Measurements from ENCODE around the gene STAC.

Gene STAC

GRCh38 chr3:36411587-36411986 lies 31.3 kb downstream of the STAC start:
- TF ChIP-seq POLR2AphosphoS5 (IDR thresholded peaks at IDR 0.05; ENCODE audit: low read depth) (no peak), SPI1 (IDR thresholded peaks at IDR 0.05; ENCODE audit: borderline replicate concordance, low read depth) (no peak), GABPA (IDR thresholded peaks at IDR 0.05; ENCODE audit: low read depth) (no peak)
- TF ChIP-seq, protein P1, sequence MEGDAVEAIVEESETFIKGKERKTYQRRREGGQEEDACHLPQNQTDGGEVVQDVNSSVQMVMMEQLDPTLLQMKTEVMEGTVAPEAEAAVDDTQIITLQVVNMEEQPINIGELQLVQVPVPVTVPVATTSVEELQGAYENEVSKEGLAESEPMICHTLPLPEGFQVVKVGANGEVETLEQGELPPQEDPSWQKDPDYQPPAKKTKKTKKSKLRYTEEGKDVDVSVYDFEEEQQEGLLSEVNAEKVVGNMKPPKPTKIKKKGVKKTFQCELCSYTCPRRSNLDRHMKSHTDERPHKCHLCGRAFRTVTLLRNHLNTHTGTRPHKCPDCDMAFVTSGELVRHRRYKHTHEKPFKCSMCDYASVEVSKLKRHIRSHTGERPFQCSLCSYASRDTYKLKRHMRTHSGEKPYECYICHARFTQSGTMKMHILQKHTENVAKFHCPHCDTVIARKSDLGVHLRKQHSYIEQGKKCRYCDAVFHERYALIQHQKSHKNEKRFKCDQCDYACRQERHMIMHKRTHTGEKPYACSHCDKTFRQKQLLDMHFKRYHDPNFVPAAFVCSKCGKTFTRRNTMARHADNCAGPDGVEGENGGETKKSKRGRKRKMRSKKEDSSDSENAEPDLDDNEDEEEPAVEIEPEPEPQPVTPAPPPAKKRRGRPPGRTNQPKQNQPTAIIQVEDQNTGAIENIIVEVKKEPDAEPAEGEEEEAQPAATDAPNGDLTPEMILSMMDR (IDR thresholded peaks at IDR 0.05; ENCODE audit: insufficient read depth, low read length), result no peak
- TF ChIP-seq, protein P2, sequence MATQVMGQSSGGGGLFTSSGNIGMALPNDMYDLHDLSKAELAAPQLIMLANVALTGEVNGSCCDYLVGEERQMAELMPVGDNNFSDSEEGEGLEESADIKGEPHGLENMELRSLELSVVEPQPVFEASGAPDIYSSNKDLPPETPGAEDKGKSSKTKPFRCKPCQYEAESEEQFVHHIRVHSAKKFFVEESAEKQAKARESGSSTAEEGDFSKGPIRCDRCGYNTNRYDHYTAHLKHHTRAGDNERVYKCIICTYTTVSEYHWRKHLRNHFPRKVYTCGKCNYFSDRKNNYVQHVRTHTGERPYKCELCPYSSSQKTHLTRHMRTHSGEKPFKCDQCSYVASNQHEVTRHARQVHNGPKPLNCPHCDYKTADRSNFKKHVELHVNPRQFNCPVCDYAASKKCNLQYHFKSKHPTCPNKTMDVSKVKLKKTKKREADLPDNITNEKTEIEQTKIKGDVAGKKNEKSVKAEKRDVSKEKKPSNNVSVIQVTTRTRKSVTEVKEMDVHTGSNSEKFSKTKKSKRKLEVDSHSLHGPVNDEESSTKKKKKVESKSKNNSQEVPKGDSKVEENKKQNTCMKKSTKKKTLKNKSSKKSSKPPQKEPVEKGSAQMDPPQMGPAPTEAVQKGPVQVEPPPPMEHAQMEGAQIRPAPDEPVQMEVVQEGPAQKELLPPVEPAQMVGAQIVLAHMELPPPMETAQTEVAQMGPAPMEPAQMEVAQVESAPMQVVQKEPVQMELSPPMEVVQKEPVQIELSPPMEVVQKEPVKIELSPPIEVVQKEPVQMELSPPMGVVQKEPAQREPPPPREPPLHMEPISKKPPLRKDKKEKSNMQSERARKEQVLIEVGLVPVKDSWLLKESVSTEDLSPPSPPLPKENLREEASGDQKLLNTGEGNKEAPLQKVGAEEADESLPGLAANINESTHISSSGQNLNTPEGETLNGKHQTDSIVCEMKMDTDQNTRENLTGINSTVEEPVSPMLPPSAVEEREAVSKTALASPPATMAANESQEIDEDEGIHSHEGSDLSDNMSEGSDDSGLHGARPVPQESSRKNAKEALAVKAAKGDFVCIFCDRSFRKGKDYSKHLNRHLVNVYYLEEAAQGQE (IDR thresholded peaks at IDR 0.05; ENCODE audit: insufficient replicate concordance, low read depth), result no peak
- DNase-seq (ENCODE audit: low read depth in 1 of 2, low spot score in 1 of 2), result no peak

DNA sequence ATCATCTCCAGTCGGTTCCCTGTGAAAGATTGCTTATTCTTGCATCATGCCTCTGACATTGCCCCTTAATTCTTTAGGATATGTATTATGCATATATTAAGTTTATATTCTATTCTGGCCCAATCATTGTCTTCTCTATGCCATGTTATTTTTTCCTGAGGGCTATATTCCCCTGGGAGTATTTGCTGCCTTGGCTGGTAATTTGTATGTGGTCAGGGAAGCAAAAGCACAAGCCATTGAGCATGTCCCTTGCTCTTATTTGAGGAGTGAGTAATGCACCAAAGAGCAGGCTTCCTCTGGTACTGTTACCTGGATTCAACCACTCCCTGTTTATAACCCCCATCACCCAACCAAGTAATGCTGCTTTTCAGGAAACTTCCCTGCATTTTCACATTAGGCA lies 36.3 kb downstream of the STAC start:
- no peak overlapping the region for H3K4me3 ChIP-seq (replicated peaks; ENCODE audit: insufficient read depth, low read length)
- H3K27ac ChIP-seq (replicated peaks), result no peak overlapping the region
- no peaks in the 10 kb centered on the region for H3K27me3 ChIP-seq (ENCODE audit: insufficient read depth, poor library complexity, severe bottlenecking)
- no peak for DNase-seq (ENCODE audit: low read depth in 1 of 2, low spot score in 1 of 2)
- TF ChIP-seq, protein P2 (IDR thresholded peaks at IDR 0.05; ENCODE audit: insufficient replicate concordance, low read depth), result no peak
- TF ChIP-seq, protein P1 (IDR thresholded peaks at IDR 0.05; ENCODE audit: insufficient read depth, low read length), result no peak
- TF ChIP-seq POLR2AphosphoS5 (IDR thresholded peaks at IDR 0.05; ENCODE audit: low read depth) (no peak), GABPA (IDR thresholded peaks at IDR 0.05; ENCODE audit: low read depth) (no peak), SPI1 (IDR thresholded peaks at IDR 0.05; ENCODE audit: borderline replicate concordance, low read depth) (no peak)

More at GRCh38 chr3:36411587-36411986, 31.3 kb downstream of the STAC start:
- no peaks in the 10 kb centered on the region for H3K27me3 ChIP-seq (ENCODE audit: insufficient read depth, poor library complexity, severe bottlenecking)
- H3K4me3 ChIP-seq (replicated peaks; ENCODE audit: insufficient read depth, low read length), result no peak overlapping the region
- no peak overlapping the region for H3K27ac ChIP-seq (replicated peaks)

GRCh38 chr3:36417237-36417636 lies 36.9 kb downstream of the STAC start:
- TF ChIP-seq SPI1 (IDR thresholded peaks at IDR 0.05; ENCODE audit: borderline replicate concordance, low read depth), result no peak
- TF ChIP-seq GABPA (IDR thresholded peaks at IDR 0.05; ENCODE audit: low read depth), result no peak
- TF ChIP-seq, protein P2 (IDR thresholded peaks at IDR 0.05; ENCODE audit: insufficient replicate concordance, low read depth), result no peak
- Histone ChIP-seq H3K27ac (replicated peaks) (no peak overlapping the region), H3K4me3 (replicated peaks; ENCODE audit: insufficient read depth, low read length) (no peak overlapping the region), H3K27me3 (ENCODE audit: insufficient read depth, poor library complexity, severe bottlenecking) (no peaks in the 10 kb centered on the region)
- no peak for DNase-seq (ENCODE audit: low read depth in 1 of 2, low spot score in 1 of 2)
